Neural progenitor cell (in vitro differentiated cells): Measurements from ENCODE around the gene RIPPLY2.

Experiments
- CTCF ChIP-seq: fragments of 200-600 bp; sonication (generic); IDR thresholded peaks from 2 replicates; pipeline ENCODE4 v1.5.1; 2017; ENCODE audit warnings: antibody characterized with exemption, mild to moderate bottlenecking
- EZH2 ChIP-seq: fragments of 200-600 bp; sonication (generic); IDR thresholded peaks from 2 replicates; pipeline ENCODE4 v1.6.1; 2017; ENCODE audit warnings: antibody characterized with exemption, mild to moderate bottlenecking, moderate library complexity
- EZH2phosphoT487 ChIP-seq: fragments of 200-600 bp; sonication (generic); IDR thresholded peaks from 2 replicates; pipeline ENCODE4 v1.6.1; 2017; ENCODE audit warnings: antibody characterized with exemption

DNA sequence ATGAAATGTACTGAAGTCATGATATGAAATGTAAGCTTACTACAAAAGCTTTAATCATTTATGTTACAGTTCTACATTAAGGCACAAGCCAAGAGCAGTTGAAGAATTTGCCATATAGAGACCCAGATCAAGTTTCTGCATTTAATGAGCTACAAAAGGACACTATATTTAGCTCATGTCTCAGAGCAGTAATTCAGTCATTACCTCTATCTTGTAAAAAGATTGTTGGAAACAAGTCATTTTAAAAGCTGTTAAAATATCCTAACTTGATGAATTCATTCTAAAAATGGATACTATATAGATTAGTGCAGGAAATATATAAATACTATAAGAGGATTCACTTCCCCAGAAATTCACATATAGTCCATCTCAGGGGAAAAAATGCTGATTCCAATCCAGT is 45.2 kb upstream of the RIPPLY2 start:
- TF ChIP-seq EZH2 (no peak), CTCF (no peak), EZH2phosphoT487 (no peak)
